HG02588 (cell line): ENCODE data around the gene WDR27.

ENCODE experiments used
- ATAC-seq: cut with Tn5 transposase; IDR thresholded peaks from one replicate; pipeline ENCODE4 v1.9.1; 2021; ENCODE audit warnings: mild to moderate bottlenecking, moderate library complexity; ENCODE audit not compliant: unreplicated experiment

Gene WDR27

GRCh38 chr6:169568314-169569087, 133.3 kb downstream of the WDR27 start:
- ATAC-seq = no peak

GRCh38 chr6:169567819-169568218, 134.0 kb downstream of the WDR27 start:
- no peak for ATAC-seq

GRCh38 chr6:169566961-169567750, 134.7 kb downstream of the WDR27 start:
- ATAC-seq = no peak

- ATAC-seq = no peak
Measured at GRCh38 chr6:169566319-169566718, 135.5 kb downstream of the WDR27 start.

GRCh38 chr6:169564453-169565240, 137.2 kb downstream of the WDR27 start:
- no peak for ATAC-seq

- no peak for ATAC-seq
Measured at GRCh38 chr6:169561665-169562064, 140.2 kb downstream of the WDR27 start.

- ATAC-seq = no peak
Measured at GRCh38 chr6:169559592-169559991, 142.2 kb downstream of the WDR27 start.

GRCh38 chr6:169558774-169559441, 142.9 kb downstream of the WDR27 start:
- ATAC-seq = no peak

- ATAC-seq = no peak
Measured at GRCh38 chr6:169558378-169558773, 143.5 kb downstream of the WDR27 start.

GRCh38 chr6:169557887-169558286, 143.9 kb downstream of the WDR27 start:
- ATAC-seq = no peak

GRCh38 chr6:169556758-169557548, 144.9 kb downstream of the WDR27 start:
- peak; percentile 100 for ATAC-seq

- no peak for ATAC-seq
Measured at GRCh38 chr6:169555971-169556617, 145.7 kb downstream of the WDR27 start.

GRCh38 chr6:169545982-169546381, 155.8 kb downstream of the WDR27 start:
- no peak for ATAC-seq

GRCh38 chr6:169543704-169544103, 158.1 kb downstream of the WDR27 start:
- ATAC-seq = no peak

GRCh38 chr6:169542491-169542890, 159.3 kb downstream of the WDR27 start:
- no peak for ATAC-seq

- ATAC-seq = no peak
Measured at GRCh38 chr6:169539176-169539897, 162.5 kb downstream of the WDR27 start.

- ATAC-seq = no peak
Measured at GRCh38 chr6:169536446-169537170, 165.2 kb downstream of the WDR27 start.

GRCh38 chr6:169534039-169534421, 167.8 kb downstream of the WDR27 start:
- no peak for ATAC-seq
